SW480 (cell line): ENCODE measurements around the gene APP.
"Not testable (repeated sequence)": the region's sequence is repeated elsewhere in the genome, so short reads cannot be mapped to it uniquely, and the experiment has no call there.

Experiments used
- DNase-seq: peaks from one replicate; pipeline ENCODE4 v3.0.0-alpha.2; 2016; ENCODE audit warnings: low spot score

The APP gene

DNA sequence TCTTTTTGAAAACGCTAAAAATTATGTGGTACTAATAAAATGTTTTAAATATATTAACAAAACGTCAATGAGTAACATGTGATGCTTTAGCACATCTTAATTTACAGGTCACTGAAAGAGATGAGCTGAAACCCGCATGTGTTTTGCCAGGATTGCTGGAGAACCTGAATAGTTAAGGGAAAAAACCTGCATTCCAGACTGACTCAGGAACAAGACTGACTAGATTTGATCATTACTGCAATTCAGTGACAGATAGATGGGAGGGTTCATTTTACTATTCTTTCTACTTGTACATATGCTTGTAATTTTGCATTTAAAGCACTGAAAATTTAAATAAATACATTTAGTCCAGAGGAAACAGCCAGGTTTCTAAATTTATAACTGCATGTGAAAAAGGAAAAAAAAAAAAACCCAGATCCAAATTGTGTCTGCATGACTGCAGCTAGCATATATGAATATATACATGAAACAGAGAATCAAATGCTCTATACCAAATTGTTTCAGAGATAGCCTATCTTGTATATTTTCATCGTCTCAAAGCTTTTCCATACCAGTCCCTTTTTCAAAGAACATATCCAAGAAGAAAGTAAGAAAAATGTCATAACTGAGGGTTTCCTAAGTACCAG, 71.7 kb downstream of the APP start:
- no peak for DNase-seq

DNA sequence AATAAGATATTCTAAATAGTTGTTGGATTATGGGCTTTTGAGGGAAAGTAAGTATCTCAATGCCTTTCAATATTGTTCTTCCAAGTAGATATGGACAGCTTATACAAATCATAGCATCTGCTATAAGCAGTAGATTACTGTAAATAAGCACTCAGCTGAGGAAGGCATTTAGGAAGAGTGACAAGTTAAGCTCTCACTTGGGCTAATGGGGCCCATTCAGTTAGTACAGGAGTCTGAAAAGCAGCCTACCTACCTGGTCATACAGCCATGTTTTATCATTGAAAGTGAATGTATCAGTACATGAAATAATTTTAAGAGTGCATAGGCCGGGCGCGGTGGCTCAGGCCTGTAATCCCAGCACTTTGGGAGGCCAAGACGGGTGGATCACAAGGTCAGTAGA, 73.1 kb downstream of the APP start:
- DNase-seq = no peak

DNA sequence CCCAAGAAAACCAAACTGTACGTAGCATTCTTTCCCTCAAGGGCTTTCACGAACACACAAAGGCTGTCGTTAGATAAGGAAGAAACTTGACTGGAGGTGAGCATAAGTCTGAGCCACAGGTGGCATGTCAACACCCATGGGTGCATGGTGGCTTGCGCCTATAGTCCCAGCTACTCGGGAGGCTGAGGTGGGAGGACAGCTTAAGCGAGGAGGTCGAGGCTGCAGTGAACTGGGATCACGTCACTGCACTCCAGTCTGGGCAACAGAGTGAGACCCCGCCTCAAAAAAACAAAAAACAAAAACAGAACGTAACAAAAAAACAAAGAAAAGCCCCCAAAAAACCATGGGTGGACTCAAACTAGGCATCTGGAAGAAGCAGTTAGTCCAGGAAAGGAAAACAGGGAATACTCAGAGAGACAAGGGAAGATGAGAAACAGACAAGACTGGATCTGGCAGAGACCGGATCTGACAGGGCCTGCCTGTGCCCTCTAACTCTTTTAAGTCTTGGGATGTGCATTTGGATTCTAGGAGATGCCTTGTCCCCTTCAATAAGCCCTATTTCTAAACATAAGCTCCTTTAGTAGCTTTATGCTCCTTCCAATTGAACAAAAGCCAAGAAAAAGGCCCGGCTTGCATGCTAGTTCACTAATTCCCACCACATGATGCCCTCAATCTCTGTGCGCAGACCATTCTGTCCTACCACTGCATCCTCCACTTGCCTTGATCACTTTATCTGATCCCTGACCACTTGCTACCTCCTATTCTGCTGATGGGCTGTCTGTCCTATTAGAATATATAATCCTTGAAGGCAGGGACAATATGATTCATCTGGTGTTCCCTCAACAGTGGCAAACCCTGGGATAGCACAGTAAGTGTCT, 73.8 kb downstream of the APP start:
- DNase-seq = no peak

DNA sequence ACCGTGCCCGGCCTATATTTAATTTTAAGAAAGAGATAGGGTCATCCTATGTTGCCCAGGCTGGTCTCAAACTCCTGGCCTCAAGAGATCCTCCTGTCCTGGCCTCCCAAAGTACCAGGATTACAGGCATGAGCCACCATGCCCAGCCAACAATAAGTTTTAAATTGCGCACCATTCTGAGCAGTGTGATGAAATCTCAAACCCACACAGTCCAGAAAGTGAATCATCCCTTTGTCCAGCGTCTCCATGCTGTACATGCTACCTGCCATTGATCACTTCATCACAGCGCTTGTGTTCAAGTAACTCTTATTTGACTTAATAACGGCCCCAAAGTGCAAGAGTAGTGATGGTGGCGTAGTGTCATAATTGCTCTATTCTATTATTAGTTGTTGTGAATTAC, 75.4 kb downstream of the APP start:
- DNase-seq = no peak

DNA sequence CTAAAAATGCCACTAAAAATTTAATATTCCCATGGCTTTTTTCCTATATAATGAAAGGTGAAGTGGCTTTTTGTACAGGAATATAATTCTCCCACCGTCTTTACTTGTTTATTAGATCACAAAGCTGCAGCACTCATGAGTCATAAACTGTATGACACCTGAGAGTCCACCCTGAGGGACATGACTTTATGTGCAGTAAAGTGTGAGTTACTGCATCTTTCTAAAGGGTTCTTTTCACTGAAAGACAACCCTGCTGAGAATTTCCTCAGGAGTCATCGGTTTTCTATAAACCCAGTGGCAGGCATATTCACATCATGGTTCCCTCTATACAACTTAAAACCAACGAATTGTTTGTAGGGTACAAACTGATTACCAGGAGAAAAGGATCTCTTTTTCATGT, 77.4 kb downstream of the APP start:
- no peak for DNase-seq

DNA sequence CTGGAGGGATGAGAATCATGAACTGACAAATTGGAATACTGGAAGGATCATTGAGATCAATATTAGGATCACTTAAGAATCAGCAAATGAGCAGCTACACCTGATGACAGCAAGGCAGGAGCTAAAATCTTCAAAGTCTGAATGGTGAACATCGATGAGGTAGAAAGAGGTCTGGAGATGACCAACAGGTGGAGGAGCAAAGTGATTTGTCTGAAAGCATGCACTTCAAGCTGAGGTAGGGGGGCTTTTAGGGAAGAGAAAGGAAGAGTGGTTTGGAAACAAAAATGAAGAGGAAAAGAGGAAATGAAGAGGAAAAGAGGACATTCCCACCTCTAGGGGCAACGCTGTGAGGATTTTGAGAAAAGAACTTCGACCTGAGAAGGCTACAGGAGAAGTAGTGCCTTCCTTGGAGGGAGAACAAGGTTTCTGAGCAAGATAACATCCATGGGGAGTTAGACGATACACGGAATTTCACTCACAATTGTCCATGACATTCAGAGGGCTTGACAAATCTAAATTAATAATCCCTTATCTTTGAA, 79.0 kb downstream of the APP start:
- DNase-seq = no peak

DNA sequence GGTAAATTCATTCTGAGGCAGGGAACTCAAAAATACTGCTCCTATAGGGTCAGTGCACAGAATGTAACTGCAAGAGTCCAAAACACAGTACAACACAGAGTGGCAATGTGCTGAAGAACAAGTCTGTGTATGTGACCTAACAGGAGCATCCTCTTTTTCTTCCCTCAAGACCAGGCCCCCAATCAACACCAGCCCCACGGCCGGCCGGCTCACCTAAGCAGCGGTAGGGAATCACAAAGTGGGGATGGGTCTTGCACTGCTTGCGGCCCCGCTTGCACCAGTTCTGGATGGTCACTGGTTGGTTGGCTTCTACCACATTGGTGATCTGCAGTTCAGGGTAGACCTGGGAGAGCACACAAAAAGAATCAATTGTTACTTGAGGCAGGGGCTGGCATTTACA, 80.8 kb downstream of the APP start:
- no peak for DNase-seq

DNA sequence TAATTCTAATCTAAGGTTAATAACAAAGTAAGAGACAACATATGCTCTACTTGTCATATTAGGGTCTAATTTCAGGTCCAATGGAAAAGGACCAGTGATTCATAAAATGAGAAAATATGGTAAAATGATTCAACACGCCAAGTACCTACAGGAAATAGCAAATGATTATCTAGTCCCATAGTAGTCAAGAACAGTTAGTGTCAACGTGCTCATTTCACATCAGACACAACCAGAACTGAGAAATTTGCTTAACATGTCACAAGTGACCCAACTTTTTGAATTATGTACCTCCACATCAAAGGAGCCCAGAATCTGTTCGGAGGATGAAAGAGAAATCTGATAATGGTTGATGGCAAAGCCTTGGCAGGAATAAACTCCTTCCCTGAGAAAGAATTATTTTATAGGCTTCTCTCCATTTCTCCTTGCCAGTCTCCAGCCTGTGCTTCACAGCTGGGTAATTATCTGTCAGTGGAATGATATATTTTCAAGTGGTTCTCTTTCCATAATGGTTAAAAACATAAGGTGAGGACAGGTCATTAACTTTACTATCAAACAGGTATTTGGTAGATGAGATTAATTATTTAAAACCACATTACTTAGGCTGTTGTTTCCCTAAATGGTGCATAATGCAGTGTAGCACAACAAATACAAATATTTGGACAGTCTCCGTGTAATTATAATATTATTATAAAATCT, 83.2 kb downstream of the APP start:
- DNase-seq = peak; percentile 23

DNA sequence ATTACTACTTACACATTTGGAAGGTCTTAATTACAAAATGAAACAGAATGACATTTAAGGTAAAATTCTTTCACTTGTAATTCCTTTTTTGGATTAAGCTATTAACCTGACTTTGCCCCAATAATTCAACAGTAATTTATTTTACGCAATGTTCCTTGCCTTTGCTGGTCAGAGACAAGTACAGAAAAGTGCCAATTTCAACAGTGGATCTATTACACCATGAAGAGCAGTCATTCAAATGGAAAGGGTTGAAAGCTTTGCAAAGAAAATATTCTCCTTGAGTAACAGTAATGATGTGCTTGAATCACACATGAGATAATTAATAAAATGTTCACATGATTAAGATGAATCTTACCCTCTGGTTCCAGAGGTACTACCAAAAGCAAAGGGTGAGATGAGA, 84.7 kb downstream of the APP start:
- no peak for DNase-seq

DNA sequence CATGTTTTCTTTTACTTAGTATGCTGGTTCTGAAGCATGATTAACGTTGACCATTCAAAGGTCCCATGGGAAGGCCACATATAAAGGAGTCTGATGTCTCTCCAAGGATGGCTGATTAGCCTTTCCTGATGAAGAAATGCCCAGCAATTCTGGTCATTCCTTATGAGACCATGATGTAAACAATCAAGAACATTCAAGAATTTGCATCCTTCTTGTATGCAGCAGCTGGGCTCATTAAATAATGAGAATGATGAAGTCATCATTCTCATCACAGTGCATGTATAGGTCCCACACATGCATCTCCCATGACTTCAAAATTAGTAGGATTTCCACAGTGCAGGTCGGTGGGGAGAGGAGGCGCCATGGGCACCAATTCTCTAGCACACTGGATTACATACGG, 85.4 kb downstream of the APP start:
- DNase-seq = no peak

DNA sequence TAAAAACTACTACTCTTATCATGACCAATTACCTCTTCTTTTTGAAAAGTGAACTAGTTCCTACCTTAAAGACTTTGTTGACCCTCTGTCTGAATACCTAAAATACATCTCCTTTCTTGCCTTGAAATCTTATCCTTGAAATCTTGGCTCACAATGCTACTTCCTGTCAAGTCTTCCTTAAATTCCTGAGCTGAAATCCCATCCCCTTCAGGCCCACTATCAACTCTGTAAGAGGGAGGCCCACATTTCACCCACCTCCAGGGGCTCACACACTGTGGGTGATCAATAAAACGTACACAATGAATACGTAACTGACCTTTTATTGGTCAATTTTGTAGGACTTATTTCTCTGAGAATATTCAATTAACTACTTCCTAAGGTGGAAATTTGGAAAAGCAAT, 88.0 kb downstream of the APP start:
- no peak for DNase-seq

DNA sequence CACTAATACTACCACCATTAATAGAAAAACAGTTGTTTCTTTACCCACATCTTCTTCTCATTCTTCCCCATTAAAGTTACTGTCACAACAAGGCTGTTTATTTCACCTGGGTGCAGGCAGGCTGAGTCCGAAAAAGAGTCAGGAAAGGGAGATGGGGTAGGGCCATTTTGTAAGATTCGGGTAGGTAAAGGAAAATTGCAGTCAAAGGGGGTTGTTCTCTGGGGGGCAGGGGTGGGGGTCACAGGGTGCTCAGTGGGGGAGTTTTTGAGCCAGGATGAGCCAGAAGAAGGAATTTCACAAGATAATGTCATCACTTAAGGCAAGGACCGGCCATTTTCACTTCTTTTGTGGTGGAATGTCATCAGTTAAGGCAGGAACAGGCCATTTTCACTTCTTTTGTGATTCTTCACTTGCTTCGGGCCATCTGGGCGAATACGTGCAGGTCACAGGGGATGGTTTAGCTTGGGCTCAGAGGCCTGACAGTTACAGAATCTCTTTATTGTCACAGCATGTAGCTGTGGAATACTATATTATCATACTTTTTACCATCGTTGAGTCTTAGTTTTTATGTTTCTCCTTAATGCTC, 89.3 kb downstream of the APP start:
- DNase-seq = not testable (repeated sequence)

DNA sequence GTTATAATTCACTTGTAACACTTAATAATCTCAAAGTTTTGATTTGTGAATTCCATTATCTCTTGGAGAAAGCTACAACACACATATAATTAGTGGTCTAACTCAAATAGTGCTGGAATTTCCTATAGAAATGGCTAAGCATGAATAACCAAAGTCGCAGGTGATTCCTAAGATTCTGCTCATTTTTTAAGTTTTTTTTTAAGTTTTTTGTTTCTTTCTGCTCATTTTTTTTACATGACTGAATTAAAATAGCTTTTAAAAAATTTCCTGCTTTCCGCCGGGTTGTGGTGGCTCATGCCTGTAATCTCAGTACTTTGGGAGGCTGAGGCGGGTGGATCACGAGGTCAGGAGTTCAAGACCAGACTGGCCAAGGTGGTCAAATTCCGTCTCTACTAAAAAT, 90.4 kb downstream of the APP start:
- DNase-seq = no peak

DNA sequence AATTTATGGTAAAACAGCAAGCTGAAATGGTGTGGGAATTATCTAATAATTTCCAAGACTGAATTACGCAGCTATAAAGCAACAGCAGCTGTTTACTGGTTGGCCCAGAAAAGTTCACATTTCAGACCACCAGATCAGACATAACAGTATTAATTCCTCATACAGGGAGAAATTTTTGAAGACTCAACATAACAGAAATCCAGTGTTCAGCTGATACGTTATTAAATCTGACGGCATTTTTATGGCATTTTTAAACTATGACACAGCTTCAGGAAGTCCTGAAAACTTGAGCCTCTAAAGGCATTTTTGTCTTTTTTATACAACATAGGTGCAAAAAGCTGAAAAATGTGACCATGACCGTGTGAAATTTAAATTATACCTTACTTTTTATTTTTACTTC, 91.2 kb downstream of the APP start:
- no peak for DNase-seq

DNA sequence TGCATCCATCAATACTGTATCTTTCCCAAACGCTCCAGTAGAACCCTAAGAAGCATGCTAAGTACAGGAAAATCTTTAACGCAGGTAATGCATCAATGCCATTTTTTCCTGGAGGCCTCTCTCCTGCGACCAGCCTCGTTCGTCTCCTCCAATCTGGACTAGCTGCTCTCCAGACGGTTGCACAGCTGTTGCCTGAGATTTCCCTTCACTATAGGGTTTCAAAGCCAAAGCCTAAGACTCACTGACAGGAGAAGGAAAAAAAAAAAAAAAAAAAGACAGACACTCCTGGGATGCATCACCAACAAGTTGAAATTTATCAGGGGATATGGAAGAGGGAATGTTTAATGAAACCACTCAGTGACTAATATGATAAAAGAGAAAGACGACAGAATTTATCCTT, 93.0 kb downstream of the APP start:
- DNase-seq = no peak

DNA sequence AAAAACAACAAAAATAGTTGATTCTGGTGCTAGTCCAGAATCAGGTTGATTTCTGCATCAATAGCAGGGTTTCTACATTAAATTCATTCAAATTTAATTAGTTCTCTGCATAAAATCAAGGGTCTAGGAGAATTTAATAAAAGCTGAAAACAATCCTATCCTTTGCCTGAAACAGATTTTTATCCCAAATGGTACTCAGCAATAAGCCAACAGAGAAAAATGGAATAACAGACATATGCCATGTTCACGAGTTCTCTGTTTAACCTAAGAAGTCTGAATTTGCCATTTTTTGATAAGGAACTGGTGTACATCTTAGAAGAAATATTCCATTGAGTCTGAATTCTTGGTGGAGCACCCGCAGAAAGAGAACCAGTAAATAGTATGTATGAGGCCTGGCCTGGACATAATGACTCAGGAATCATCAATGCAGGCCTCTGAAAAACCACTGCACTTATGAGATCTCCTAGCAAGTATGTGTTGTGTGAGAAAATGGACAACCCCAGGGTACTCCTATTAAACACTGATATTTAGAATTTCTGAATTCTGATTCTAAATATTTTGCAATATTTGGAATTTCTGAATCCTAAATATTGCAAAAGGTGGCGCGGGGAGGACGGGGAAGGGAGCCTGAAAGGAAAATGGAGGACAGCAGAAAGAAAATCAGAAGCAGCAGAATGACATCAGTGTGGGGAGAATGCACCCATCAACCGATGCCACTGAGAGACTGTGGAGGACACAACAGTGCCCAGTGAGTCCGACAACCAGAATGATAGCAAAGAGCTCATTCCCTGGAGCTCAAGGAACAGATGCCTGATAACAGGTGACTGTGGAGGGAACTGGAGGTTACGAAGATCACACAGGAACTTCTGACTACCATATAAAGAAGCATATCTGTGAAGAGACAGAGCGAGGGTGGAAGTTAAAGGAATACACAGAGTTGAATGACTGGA, 97.6 kb downstream of the APP start:
- no peak for DNase-seq

DNA sequence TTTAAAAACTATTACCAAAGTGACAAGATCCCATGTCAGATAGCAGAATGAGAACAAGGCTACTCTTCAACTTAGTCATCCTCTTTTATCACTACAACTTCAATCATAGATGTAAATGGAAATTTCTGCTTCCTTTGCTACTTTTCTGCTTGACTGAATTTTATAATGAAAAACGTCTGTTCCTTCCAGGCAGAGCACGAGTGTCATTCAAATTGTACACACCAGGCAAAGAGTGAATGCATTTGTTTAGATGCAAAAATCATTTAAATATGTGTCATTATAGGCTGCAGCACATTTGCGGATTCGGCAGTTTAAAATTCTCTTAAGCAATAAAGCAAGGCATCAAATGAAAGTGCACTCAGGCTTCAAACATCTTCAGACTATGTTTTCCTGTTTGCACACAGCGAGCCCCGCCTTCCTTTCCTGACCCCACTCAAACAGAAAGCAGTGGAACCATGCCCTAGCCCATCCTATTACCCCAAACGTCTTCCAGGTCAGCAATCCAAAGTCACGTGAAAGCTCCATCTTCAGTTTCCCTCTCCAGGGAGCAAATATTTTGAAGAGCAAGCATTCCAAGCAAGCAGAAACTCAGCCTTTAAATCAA, 99.6 kb downstream of the APP start:
- DNase-seq = no peak

DNA sequence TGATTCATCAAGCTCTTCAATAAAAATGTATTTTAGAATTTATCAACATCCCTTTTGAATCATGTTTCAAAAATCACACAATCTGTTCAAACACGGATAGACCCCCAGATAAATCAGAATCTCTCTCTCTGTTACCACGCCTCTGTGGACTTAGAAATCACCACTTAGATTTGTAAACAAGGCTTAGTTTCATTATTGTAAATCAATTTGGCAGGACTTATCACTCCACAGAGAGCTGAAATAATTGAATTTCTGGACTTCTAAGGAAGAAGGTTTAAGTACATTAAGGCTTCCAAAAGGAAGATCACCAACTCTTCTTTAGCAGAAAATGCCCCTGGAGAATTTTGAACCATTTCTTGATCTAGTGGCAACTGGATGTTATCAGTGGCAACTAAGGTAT, 100.4 kb downstream of the APP start:
- DNase-seq = no peak

DNA sequence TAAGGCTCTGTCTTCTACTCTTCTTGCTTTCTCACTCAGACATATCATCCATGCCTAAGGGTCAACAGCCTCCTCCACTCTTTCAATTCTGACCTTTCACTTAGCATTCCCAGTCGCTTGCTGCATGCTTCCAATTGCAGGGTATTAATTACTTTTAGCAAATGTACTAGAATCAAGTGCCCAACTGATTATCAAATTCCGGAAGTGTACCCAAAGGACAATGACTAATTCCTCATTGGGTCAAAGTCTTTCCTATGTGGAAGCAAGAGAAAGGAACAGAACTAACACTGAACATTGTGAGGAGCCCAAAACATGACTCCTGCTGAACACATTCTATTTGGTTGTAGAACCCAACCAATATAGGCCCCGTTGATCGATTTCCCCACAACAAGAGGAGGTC, 101.8 kb downstream of the APP start:
- no peak for DNase-seq

DNA sequence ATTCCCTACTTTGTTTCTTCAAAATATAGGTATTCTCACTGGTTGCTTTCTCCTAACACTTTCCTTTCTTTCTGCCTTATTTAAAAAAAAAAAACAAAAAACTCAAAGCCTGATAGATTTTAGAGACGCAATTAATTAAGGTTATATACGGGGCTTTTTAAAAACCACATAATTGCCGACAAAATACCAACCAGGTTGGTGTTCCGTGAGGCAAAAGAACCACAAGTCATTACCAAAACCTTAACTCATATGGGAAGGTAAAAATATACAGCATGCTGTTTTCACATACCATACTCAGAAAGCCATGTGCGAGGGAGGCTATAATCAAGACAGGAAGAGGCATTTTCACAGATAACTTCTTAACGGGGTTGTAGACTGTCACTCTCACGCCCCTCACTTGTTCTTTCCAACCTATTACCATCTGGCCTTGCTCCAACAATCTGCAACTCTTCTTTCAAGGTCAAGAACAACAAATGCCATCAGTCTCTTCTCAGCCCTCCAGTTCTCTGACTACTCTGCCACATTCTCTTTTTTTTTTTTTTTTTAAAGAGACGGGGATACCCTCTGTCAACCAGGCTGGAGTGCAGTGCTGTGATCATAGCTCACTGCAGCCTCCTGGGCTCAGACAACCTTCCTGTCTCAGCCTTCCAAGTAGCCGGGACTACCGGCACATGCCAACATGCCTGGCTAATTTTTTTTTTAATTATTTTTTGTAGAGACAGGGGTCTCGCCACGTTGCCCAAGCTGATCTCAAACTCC, 102.6 kb downstream of the APP start:
- no peak for DNase-seq
